ENCODE measurements around the gene ADAMTSL2. TPM values are rescaled to one million over a fixed set of nuclear protein-coding genes. Genes with fewer than 3 reads are reported as not detected.

The ADAMTSL2 gene
- total RNA-seq, 4 donors from 2014 or later = 11.1 to 38.9 (median 26.9) TPM

DNA sequence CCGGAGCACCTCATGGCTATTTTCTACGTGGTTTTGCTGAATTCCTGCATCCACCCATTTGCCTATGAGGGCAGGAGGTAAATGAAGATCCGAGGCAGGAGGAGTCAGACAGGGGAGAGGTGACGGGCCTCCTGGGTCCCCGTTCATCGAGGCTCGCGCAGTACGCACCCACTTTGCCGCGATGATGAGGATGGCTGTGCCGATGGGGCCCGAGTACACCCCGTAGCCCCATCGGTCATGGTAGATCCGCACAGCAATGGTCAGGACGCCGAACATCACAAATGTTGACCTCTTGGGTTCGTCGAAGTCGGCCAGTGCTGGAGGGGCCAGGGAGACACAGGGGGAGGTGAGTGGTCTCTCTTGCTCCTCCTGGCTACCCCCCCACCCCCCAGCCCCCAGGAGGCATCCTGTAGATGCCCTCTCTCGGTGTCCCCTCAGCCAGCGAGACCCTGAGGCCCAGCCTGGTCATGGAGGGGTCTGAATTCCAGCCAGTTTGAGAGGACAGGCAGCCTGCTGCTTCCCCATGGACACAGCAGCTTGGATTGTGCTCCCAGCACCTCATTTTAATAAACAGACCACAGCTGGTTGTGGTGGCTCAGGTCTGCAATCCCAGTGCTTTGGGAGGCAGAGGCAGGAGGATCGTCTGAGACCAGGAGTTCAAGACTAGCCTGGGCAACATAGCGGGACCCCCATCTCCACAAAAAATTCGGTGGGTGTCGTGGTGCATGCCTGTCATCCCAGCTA lies 15.6 kb upstream of the ADAMTSL2 start:
- Histone ChIP-seq H3K4me3 (no peak overlapping the region), H3K27ac (no peak overlapping the region), H3K4me1 (peaks cover 0 to 25% (median 3%) of the 10 kb centered on the region in 4 donors), H3K9me3 (no peaks in the 10 kb centered on the region), H3K36me3 (no peaks in the 10 kb centered on the region), H3K27me3 (peaks cover 0 to 3% of the 10 kb centered on the region in 2 donors)
- 86 to 93% methylated on average over 25 to 26 of the region's 27 CpGs for WGBS, 2 donors
- TF ChIP-seq, protein P1, sequence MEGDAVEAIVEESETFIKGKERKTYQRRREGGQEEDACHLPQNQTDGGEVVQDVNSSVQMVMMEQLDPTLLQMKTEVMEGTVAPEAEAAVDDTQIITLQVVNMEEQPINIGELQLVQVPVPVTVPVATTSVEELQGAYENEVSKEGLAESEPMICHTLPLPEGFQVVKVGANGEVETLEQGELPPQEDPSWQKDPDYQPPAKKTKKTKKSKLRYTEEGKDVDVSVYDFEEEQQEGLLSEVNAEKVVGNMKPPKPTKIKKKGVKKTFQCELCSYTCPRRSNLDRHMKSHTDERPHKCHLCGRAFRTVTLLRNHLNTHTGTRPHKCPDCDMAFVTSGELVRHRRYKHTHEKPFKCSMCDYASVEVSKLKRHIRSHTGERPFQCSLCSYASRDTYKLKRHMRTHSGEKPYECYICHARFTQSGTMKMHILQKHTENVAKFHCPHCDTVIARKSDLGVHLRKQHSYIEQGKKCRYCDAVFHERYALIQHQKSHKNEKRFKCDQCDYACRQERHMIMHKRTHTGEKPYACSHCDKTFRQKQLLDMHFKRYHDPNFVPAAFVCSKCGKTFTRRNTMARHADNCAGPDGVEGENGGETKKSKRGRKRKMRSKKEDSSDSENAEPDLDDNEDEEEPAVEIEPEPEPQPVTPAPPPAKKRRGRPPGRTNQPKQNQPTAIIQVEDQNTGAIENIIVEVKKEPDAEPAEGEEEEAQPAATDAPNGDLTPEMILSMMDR (IDR thresholded peaks at IDR 0.05) = no peak
- TF ChIP-seq POLR2A (IDR thresholded peaks at IDR 0.05) (no peak), EP300 (IDR thresholded peaks at IDR 0.05) (no peak)
- no peak for DNase-seq (ENCODE audit: low spot score in 2 of 2)

DNA sequence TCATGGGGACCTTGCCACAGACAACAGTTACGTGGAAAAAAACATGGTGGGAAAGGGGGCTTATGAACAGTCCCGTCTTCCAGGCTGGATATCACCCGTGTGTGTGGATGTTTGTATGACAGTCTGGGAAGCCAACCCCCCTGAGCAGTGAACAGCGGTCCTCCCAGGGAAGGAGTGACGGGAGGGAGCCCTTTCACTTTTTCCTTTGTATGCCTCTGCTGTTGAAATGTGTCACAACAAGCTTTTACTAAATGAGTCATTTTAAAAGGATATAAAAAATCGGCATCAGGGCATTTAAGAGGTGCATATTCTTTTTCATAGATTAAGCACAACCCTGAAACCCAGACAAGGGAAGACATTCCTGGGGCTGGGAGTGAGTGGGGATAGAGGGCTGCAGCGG lies 14.8 kb upstream of the ADAMTSL2 start:
- Histone ChIP-seq H3K27me3 (peaks cover 0 to 3% of the 10 kb centered on the region in 2 donors), H3K9me3 (no peaks in the 10 kb centered on the region), H3K4me3 (no peak overlapping the region), H3K27ac (no peak overlapping the region), H3K36me3 (no peaks in the 10 kb centered on the region), H3K4me1 (peaks cover 0 to 19% (median under 1%) of the 10 kb centered on the region in 4 donors)
- TF ChIP-seq EP300 (IDR thresholded peaks at IDR 0.05) (no peak), POLR2A (IDR thresholded peaks at IDR 0.05) (no peak)
- TF ChIP-seq, protein P1 (IDR thresholded peaks at IDR 0.05) = no peak
- DNase-seq (ENCODE audit: low spot score in 2 of 2) = no peak
- WGBS, 2 donors = 62% methylated on average over 7 of the region's 7 CpGs

DNA sequence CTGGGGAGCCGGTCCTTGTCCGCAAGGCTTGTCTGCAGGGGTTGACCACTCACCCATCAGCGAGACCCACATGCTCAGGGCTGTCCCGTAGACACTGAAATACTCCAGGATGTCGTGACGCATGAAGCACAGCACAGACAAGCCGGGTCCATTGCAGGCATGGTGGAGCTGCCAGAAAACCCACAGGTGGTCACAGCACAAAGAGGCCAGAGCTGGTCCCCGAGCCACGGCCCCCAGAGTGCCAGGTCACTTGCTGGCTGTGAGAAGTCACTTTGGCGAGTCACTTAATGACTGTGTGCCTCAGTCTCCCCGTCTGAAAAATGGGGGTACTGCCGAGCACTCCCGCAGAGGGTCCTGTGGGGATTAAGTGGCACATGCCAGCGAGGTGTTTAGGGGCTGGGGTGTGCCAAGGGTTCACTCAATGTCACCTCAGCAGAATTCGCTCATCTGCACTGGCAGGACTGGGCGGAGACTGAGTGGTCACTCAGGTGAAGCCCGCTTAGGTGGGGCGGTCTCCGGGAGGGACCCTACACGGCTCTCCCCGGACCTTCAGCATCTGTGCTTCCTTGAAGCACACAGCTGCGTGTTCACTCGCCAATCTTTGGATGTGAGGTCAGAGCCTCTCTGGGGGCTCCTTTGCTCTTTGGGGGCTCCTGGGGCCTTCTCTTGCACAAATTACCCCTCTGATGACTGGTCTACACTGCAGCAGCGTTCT lies 14.2 kb upstream of the ADAMTSL2 start:
- Histone ChIP-seq H3K27me3 (peaks cover 0 to 3% of the 10 kb centered on the region in 2 donors), H3K4me1 (peaks cover 0 to 13% (median 0%) of the 10 kb centered on the region in 4 donors), H3K27ac (no peak overlapping the region), H3K9me3 (no peaks in the 10 kb centered on the region), H3K4me3 (no peak overlapping the region), H3K36me3 (no peaks in the 10 kb centered on the region)
- WGBS, 2 donors = 85 to 87% methylated on average over 16 to 19 of the region's 24 CpGs
- TF ChIP-seq EP300 (IDR thresholded peaks at IDR 0.05) = no peak
- TF ChIP-seq POLR2A (IDR thresholded peaks at IDR 0.05) = no peak
- TF ChIP-seq, protein P1 (IDR thresholded peaks at IDR 0.05) = no peak
- DNase-seq (ENCODE audit: low spot score in 2 of 2) = no peak

DNA sequence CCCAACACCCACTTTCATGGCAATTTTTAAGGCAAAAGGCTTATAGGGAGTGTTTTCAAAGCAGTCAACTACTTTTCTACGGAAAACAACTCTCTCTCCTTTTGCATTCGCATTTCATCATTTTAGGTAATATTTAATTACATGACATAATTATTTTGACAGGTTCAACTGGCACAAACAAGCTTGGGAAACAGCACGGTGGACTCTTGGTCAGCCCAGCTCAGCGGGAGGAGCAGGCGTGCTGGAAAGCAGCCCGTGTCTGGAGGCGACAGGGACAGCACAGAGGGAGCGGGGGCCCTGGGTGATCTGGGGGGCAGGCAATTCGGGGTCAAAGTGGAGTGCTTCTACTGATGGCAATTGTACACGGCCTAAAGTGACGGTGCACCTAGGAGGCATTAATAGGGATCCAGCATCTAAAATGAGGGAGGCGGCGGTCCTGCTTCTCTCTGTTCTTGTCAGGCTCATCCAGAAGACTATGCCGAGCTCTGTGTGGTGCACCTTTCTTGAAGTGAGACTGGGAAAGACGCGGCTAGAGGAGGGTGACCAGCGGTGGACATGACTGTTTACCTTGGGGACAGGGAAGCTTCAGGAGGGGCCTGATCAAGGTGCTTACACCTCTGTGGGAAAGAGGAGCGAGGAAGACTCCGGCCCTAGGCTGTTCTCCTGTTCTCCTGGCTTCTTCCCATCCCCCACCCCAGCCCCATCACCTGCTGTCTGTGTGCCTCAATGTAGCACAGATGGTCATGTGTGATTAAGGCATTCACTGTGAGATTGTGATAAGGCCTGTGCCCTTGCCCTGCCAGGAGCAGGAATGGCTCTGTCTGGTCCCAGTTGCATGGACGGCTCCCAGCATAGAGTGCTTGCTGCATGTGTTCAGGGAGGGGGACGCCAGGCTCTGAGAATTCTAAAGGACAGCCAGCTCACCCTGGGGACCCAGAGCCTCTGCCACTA lies 13.1 kb upstream of the ADAMTSL2 start:
- Histone ChIP-seq H3K4me3 (no peak overlapping the region), H3K4me1 (peaks cover 0 to 12% (median under 1%) of the 10 kb centered on the region in 4 donors), H3K36me3 (no peaks in the 10 kb centered on the region), H3K27me3 (peaks cover 0 to 7% of the 10 kb centered on the region in 2 donors), H3K9me3 (no peaks in the 10 kb centered on the region), H3K27ac (no peak overlapping the region)
- 86 to 87% methylated on average over 20 to 21 of the region's 21 CpGs for WGBS, 2 donors
- TF ChIP-seq, protein P1 (IDR thresholded peaks at IDR 0.05) = no peak
- TF ChIP-seq POLR2A (IDR thresholded peaks at IDR 0.05) = no peak
- TF ChIP-seq EP300 (IDR thresholded peaks at IDR 0.05) = no peak
- DNase-seq (ENCODE audit: low spot score in 2 of 2) = no peak

All from tibial nerve (tissue), 4 donors.